H9 (cell line): ENCODE results near the gene LPAR2. TPM values are rescaled to one million over a fixed set of nuclear protein-coding genes. Genes with fewer than 3 reads are reported as not detected.
"Not testable (repeated sequence)": the region's sequence is repeated elsewhere in the genome, so short reads cannot be mapped to it uniquely, and the experiment has no call there.

Source experiments
- DNase-seq: peaks from one replicate; pipeline ENCODE4 v3.0.0-alpha.2; 2017
- H2AFZ ChIP-seq: one replicate; pipeline ENCODE4 v1.6.1; 2013; ENCODE audit warnings: mild to moderate bottlenecking, low read length, control low read depth, moderate library complexity
- H2AK5ac ChIP-seq: 2 replicates; pipeline ENCODE4 v1.6.1; 2013; ENCODE audit warnings: low read length, control low read depth, mixed read lengths; ENCODE audit not compliant: insufficient read length
- H2BK120ac ChIP-seq: one replicate; pipeline ENCODE4 v1.6.1; 2013; ENCODE audit warnings: low read depth, mild to moderate bottlenecking, low read length, control low read depth, inconsistent platforms; ENCODE audit not compliant: poor library complexity, severe bottlenecking
- H2BK12ac ChIP-seq: 2 replicates; pipeline ENCODE4 v1.6.1; 2013; ENCODE audit warnings: low read length, control low read depth, mixed read lengths, low read depth; ENCODE audit not compliant: insufficient read length
- H2BK15ac ChIP-seq: 2 replicates; pipeline ENCODE4 v1.6.1; 2013; ENCODE audit warnings: low read depth, low read length, control low read depth
- H2BK20ac ChIP-seq: one replicate; pipeline ENCODE4 v1.6.1; 2013; ENCODE audit warnings: low read depth, mild to moderate bottlenecking, low read length, control low read depth, inconsistent platforms; ENCODE audit not compliant: poor library complexity, severe bottlenecking
- H2BK5ac ChIP-seq: 2 replicates; pipeline ENCODE4 v1.6.1; 2013; ENCODE audit warnings: low read length, control low read depth, mixed read lengths; ENCODE audit not compliant: insufficient read length
- H3K14ac ChIP-seq: 2 replicates; pipeline ENCODE4 v1.6.1; 2013; ENCODE audit warnings: low read length, control low read depth; ENCODE audit not compliant: insufficient read depth
- H3K18ac ChIP-seq: 2 replicates; pipeline ENCODE4 v1.6.1; 2013; ENCODE audit warnings: low read depth, mild to moderate bottlenecking, mixed read lengths, low read length, control low read depth; ENCODE audit not compliant: insufficient read length
- H3K23ac ChIP-seq: 2 replicates; pipeline ENCODE4 v1.6.1; 2013; ENCODE audit warnings: low read length, control low read depth, mixed read lengths, low read depth; ENCODE audit not compliant: insufficient read length
- H3K23me2 ChIP-seq: 2 replicates; pipeline ENCODE4 v1.6.1; 2013; ENCODE audit warnings: low read depth, mild to moderate bottlenecking, mixed read lengths, low read length, control low read depth; ENCODE audit not compliant: insufficient read length, poor library complexity, severe bottlenecking
- H3K27ac ChIP-seq: 2 replicates; pipeline ENCODE4 v1.5.1; 2013; ENCODE audit warnings: low read length, control low read depth, mixed read lengths, low read depth; ENCODE audit not compliant: insufficient read length
- H3K27me3 ChIP-seq: 2 replicates; pipeline ENCODE4 v1.6.1; 2013; ENCODE audit warnings: low read length, control low read depth, inconsistent platforms; ENCODE audit not compliant: insufficient read depth
- H3K4ac ChIP-seq: 2 replicates; pipeline ENCODE4 v1.6.1; 2013; ENCODE audit warnings: low read depth, mild to moderate bottlenecking, control low read depth, inconsistent platforms, low read length, moderate library complexity
- H3K4me1 ChIP-seq: 2 replicates; pipeline ENCODE4 v1.6.1; 2013; ENCODE audit warnings: low read length, control low read depth, inconsistent platforms; ENCODE audit not compliant: insufficient read depth
- H3K4me2 ChIP-seq: 2 replicates; pipeline ENCODE4 v1.6.1; 2013; ENCODE audit warnings: low read length, control low read depth, mixed read lengths; ENCODE audit not compliant: insufficient read length, insufficient read depth
- H3K56ac ChIP-seq: 2 replicates; pipeline ENCODE4 v1.6.1; 2013; ENCODE audit warnings: low read depth, mild to moderate bottlenecking, mixed read lengths, low read length, control low read depth; ENCODE audit not compliant: insufficient read length
- H3K79me1 ChIP-seq: 2 replicates; pipeline ENCODE4 v1.6.1; 2013; ENCODE audit warnings: low read depth, mild to moderate bottlenecking, moderate library complexity, low read length, control low read depth, inconsistent platforms; ENCODE audit not compliant: insufficient read depth, poor library complexity, severe bottlenecking
- H3K79me2 ChIP-seq: 2 replicates; pipeline ENCODE4 v1.6.1; 2013; ENCODE audit warnings: low read length, control low read depth, inconsistent platforms; ENCODE audit not compliant: insufficient read depth
- H3K9ac ChIP-seq: 2 replicates; pipeline ENCODE4 v1.6.1; 2013; ENCODE audit warnings: low read length, control low read depth, mixed read lengths; ENCODE audit not compliant: insufficient read length; ENCODE audit errors: extremely low read depth
- H3K9me3 ChIP-seq: one replicate; pipeline ENCODE4 v1.6.1; 2013; ENCODE audit warnings: low read depth, low read length, inconsistent platforms; ENCODE audit not compliant: control insufficient read depth
- H3T11ph ChIP-seq: one replicate; pipeline ENCODE4 v1.6.1; 2013; ENCODE audit warnings: mild to moderate bottlenecking, low read length, control low read depth, inconsistent platforms
- H4K20me1 ChIP-seq: one replicate; pipeline ENCODE4 v1.6.1; 2013; ENCODE audit not compliant: control insufficient read depth, insufficient read length, insufficient read depth
- H4K5ac ChIP-seq: 2 replicates; pipeline ENCODE4 v1.6.1; 2013; ENCODE audit warnings: low read depth, mild to moderate bottlenecking, mixed read lengths, low read length, control low read depth; ENCODE audit not compliant: insufficient read length
- H4K8ac ChIP-seq: replicated peaks from 2 replicates; pipeline ENCODE4 v1.6.1; 2013; ENCODE audit warnings: low read length, control low read depth, mixed read lengths, low read depth; ENCODE audit not compliant: insufficient read length
- H4K91ac ChIP-seq: 2 replicates; pipeline ENCODE4 v1.6.1; 2013; ENCODE audit warnings: low read depth, mild to moderate bottlenecking, moderate library complexity, mixed read lengths, low read length, control low read depth; ENCODE audit not compliant: insufficient read length
- H3K27ac Mint-ChIP-seq, 3 experiments: 2 replicates in 2 of 3; 3 replicates in 1 of 3; pipeline ENCODE4 v1.8.0; 2020 to 2021; ENCODE audit warnings: mixed read lengths in 3 of 3, mild to moderate bottlenecking in 1 of 3, moderate library complexity in 1 of 3
- H3K27me3 Mint-ChIP-seq: 2 replicates; pipeline ENCODE4 v1.8.0; 2021; ENCODE audit warnings: low read depth, mild to moderate bottlenecking, moderate library complexity, mixed read lengths
- H3K36me3 Mint-ChIP-seq, 3 experiments: 2 replicates in 2 of 3; 3 replicates in 1 of 3; pipeline ENCODE4 v1.8.0; 2020 to 2021; ENCODE audit warnings: low read depth in 3 of 3, mixed read lengths in 3 of 3; ENCODE audit not compliant: insufficient read depth in 1 of 3
- H3K4me1 Mint-ChIP-seq, 2 experiments: 2 replicates each; pipeline ENCODE4 v1.8.0; 2020; ENCODE audit warnings: mixed read lengths in 2 of 2
- H3K4me3 Mint-ChIP-seq, 2 experiments: 2 replicates in 1 of 2; 3 replicates in 1 of 2; pipeline ENCODE4 v1.8.0; 2020 to 2021; ENCODE audit warnings: mild to moderate bottlenecking in 2 of 2, mixed read lengths in 2 of 2, moderate library complexity in 1 of 2
- H3K9me3 Mint-ChIP-seq, 2 experiments: 2 replicates in 1 of 2; 3 replicates in 1 of 2; pipeline ENCODE4 v1.8.0; 2020; ENCODE audit warnings: mild to moderate bottlenecking in 2 of 2, mixed read lengths in 2 of 2, moderate library complexity in 1 of 2
- CTCF ChIP-seq: fragments of 200-600 bp; sonication (generic); conservative IDR thresholded peaks from 3 replicates; pipeline ENCODE4 v1.8.0; 2021; ENCODE audit warnings: antibody characterized with exemption, mild to moderate bottlenecking
- WGBS: extraction: QIAGEN DNeasy Blood & Tissue Kit; methylation state at CpG from one replicate; pipeline ENCODE4 v1.1.7; 2013; ENCODE audit warnings: missing lambda C conversion rate, low lambda C conversion rate, mixed read lengths; ENCODE audit not compliant: insufficient read length; ENCODE audit errors: extremely low coverage; 5-methylcytosine and 5-hydroxymethylcytosine counted together
- total RNA-seq: library from RNA; stranded (reverse); gene quantifications from 2 replicates; pipeline ENCODE4 v1.2.1, GENCODE V29; 2021

LPAR2 gene
- total RNA-seq, 1 experiment from 2014 or later: 51.8 TPM

- Mint-ChIP-seq H3K27me3 (no peaks in the 10 kb centered on the region), H3K27ac (no peak overlapping the region), H3K4me3 (no peak overlapping the region), H3K36me3 (no peaks in the 10 kb centered on the region), H3K9me3 (no peaks in the 10 kb centered on the region), H3K4me1 (peaks cover 11 to 20% of the 10 kb centered on the region in 2 experiments)
- WGBS: no CpG with 5 or more reads among the region's 1 CpG
- Histone ChIP-seq H2AK5ac (no peak overlapping the region), H3K27ac (no peak overlapping the region), H3T11ph (no peak overlapping the region), H4K8ac (no peak overlapping the region), H3K4ac (no peak overlapping the region), H4K20me1 (no peaks in the 10 kb centered on the region), H2BK5ac (no peak overlapping the region), H3K23ac (no peak overlapping the region), H4K91ac (no peak overlapping the region), H4K5ac (no peak overlapping the region), H2BK12ac (no peak overlapping the region), H3K79me1 (no peaks in the 10 kb centered on the region), H2BK20ac (no peak overlapping the region), H3K56ac (no peak overlapping the region), H2BK15ac (no peak overlapping the region), H3K14ac (no peak overlapping the region), H3K4me2 (no peak overlapping the region), H3K23me2 (no peaks in the 10 kb centered on the region), H3K79me2 (no peaks in the 10 kb centered on the region), H2BK120ac (no peak overlapping the region), H3K9ac (no peak overlapping the region), H3K18ac (no peak overlapping the region), H3K9me3 (no peaks in the 10 kb centered on the region), H3K4me1 (peaks cover 4% of the 10 kb centered on the region; the same call in 1 of the 2 replicates), H2AFZ (no peak overlapping the region), H3K27me3 (no peaks in the 10 kb centered on the region)
- DNase-seq: no peak
- TF ChIP-seq CTCF: no peak
Observed at GRCh38 chr19:19600793-19601330, 27.2 kb downstream of the LPAR2 start.

- H3K56ac ChIP-seq, H2BK120ac ChIP-seq, H3K23ac ChIP-seq, H3K4ac ChIP-seq, H3K79me2 ChIP-seq, H2BK15ac ChIP-seq, H3K23me2 ChIP-seq, H3K27me3 Mint-ChIP-seq, H3K4me2 ChIP-seq, H3K27me3 ChIP-seq, H3K14ac ChIP-seq, H2BK20ac ChIP-seq, H4K20me1 ChIP-seq, H3K18ac ChIP-seq, H3K9ac ChIP-seq, DNase-seq, H4K8ac ChIP-seq, H3K9me3 ChIP-seq, H3K9me3 Mint-ChIP-seq, H3K27ac Mint-ChIP-seq, H3K4me1 ChIP-seq, H2AFZ ChIP-seq, H4K91ac ChIP-seq, H3K36me3 Mint-ChIP-seq, H3K4me3 Mint-ChIP-seq, H2BK5ac ChIP-seq, H3T11ph ChIP-seq, H3K27ac ChIP-seq, H2AK5ac ChIP-seq, H4K5ac ChIP-seq, H2BK12ac ChIP-seq, H3K79me1 ChIP-seq: not testable (repeated sequence)
- no CpG with 5 or more reads among the region's 20 CpGs for WGBS
- H3K4me1 Mint-ChIP-seq: peaks cover 11 to 27% of the 10 kb centered on the region in 2 experiments
Observed at GRCh38 chr19:19598728-19599451, 29.1 kb downstream of the LPAR2 start.
